Measurements from ENCODE around the gene HNRNPC. TPM values are rescaled to one million over a fixed set of nuclear protein-coding genes. Genes with fewer than 3 reads are reported as not detected.

Gene HNRNPC
- total and polyA plus RNA-seq, 10 of the 15 experiments (the other 5 are each of a cell fraction or from before 2014, with no cell fraction given): 679 to 1,492 (median 1,262) TPM

DNA sequence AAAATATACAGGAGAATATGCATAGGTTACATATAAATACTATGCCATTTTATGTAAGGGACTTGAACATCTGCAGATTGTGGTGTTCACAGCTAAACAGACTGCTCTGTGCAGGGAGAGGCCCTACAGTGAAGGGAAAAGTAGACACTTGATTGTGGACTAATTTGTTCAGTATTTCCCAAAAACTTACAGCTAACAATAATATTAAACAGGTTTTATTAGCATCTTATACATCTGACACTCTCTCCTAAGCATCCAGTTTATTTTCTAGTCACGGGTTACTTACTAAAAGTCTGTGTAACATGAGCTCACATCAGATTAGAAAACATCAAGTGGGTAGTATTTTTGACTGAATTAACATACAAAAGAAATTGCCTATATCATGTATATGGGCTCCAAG lies 60.1 kb downstream of the HNRNPC start:
- WGBS (ENCODE audit: insufficient coverage, insufficient replicate concordance, low lambda C conversion rate, missing lambda C conversion rate): 95% methylated on average over 1 of the region's 1 CpG
- DNase-seq (ENCODE audit: low read depth, low spot score) (no peak), ATAC-seq (no peak), FAIRE-seq (no peak)
- TF ChIP-seq MYC (IDR thresholded peaks at IDR 0.05; ENCODE audit: insufficient read depth, insufficient read length, insufficient replicate concordance, low read length, severe bottlenecking) (no peak), SMC3 (IDR thresholded peaks at IDR 0.05; ENCODE audit: borderline replicate concordance, low read length) (no peak), FOXK2 (IDR thresholded peaks at IDR 0.05) (no peak), SUZ12 (IDR thresholded peaks at IDR 0.05; ENCODE audit: unreplicated experiment) (no peak), SPI1 (IDR thresholded peaks at IDR 0.05; ENCODE audit: borderline replicate concordance, insufficient read depth, low read depth, low read length) (no peak)
- TF ChIP-seq, protein P1, sequence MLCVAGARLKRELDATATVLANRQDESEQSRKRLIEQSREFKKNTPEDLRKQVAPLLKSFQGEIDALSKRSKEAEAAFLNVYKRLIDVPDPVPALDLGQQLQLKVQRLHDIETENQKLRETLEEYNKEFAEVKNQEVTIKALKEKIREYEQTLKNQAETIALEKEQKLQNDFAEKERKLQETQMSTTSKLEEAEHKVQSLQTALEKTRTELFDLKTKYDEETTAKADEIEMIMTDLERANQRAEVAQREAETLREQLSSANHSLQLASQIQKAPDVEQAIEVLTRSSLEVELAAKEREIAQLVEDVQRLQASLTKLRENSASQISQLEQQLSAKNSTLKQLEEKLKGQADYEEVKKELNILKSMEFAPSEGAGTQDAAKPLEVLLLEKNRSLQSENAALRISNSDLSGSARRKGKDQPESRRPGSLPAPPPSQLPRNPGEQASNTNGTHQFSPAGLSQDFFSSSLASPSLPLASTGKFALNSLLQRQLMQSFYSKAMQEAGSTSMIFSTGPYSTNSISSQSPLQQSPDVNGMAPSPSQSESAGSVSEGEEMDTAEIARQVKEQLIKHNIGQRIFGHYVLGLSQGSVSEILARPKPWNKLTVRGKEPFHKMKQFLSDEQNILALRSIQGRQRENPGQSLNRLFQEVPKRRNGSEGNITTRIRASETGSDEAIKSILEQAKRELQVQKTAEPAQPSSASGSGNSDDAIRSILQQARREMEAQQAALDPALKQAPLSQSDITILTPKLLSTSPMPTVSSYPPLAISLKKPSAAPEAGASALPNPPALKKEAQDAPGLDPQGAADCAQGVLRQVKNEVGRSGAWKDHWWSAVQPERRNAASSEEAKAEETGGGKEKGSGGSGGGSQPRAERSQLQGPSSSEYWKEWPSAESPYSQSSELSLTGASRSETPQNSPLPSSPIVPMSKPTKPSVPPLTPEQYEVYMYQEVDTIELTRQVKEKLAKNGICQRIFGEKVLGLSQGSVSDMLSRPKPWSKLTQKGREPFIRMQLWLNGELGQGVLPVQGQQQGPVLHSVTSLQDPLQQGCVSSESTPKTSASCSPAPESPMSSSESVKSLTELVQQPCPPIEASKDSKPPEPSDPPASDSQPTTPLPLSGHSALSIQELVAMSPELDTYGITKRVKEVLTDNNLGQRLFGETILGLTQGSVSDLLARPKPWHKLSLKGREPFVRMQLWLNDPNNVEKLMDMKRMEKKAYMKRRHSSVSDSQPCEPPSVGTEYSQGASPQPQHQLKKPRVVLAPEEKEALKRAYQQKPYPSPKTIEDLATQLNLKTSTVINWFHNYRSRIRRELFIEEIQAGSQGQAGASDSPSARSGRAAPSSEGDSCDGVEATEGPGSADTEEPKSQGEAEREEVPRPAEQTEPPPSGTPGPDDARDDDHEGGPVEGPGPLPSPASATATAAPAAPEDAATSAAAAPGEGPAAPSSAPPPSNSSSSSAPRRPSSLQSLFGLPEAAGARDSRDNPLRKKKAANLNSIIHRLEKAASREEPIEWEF (IDR thresholded peaks at IDR 0.05; ENCODE audit: insufficient replicate concordance, low read depth, low read length): no peak
- TF ChIP-seq, protein P2, sequence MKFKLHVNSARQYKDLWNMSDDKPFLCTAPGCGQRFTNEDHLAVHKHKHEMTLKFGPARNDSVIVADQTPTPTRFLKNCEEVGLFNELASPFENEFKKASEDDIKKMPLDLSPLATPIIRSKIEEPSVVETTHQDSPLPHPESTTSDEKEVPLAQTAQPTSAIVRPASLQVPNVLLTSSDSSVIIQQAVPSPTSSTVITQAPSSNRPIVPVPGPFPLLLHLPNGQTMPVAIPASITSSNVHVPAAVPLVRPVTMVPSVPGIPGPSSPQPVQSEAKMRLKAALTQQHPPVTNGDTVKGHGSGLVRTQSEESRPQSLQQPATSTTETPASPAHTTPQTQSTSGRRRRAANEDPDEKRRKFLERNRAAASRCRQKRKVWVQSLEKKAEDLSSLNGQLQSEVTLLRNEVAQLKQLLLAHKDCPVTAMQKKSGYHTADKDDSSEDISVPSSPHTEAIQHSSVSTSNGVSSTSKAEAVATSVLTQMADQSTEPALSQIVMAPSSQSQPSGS (IDR thresholded peaks at IDR 0.05; ENCODE audit: low read length): no peak
- TF ChIP-seq, protein P3, sequence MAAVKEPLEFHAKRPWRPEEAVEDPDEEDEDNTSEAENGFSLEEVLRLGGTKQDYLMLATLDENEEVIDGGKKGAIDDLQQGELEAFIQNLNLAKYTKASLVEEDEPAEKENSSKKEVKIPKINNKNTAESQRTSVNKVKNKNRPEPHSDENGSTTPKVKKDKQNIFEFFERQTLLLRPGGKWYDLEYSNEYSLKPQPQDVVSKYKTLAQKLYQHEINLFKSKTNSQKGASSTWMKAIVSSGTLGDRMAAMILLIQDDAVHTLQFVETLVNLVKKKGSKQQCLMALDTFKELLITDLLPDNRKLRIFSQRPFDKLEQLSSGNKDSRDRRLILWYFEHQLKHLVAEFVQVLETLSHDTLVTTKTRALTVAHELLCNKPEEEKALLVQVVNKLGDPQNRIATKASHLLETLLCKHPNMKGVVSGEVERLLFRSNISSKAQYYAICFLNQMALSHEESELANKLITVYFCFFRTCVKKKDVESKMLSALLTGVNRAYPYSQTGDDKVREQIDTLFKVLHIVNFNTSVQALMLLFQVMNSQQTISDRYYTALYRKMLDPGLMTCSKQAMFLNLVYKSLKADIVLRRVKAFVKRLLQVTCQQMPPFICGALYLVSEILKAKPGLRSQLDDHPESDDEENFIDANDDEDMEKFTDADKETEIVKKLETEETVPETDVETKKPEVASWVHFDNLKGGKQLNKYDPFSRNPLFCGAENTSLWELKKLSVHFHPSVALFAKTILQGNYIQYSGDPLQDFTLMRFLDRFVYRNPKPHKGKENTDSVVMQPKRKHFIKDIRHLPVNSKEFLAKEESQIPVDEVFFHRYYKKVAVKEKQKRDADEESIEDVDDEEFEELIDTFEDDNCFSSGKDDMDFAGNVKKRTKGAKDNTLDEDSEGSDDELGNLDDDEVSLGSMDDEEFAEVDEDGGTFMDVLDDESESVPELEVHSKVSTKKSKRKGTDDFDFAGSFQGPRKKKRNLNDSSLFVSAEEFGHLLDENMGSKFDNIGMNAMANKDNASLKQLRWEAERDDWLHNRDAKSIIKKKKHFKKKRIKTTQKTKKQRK (IDR thresholded peaks at IDR 0.05; ENCODE audit: low read depth, low read length): no peak
- TF ChIP-seq, protein P4, sequence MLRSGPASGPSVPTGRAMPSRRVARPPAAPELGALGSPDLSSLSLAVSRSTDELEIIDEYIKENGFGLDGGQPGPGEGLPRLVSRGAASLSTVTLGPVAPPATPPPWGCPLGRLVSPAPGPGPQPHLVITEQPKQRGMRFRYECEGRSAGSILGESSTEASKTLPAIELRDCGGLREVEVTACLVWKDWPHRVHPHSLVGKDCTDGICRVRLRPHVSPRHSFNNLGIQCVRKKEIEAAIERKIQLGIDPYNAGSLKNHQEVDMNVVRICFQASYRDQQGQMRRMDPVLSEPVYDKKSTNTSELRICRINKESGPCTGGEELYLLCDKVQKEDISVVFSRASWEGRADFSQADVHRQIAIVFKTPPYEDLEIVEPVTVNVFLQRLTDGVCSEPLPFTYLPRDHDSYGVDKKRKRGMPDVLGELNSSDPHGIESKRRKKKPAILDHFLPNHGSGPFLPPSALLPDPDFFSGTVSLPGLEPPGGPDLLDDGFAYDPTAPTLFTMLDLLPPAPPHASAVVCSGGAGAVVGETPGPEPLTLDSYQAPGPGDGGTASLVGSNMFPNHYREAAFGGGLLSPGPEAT (IDR thresholded peaks at IDR 0.05; ENCODE audit: low read depth): no peak
- CTCF ChIA-PET: no interaction called here
- peaks cover under 1% of the 10 kb centered on the region for H3K79me2 ChIP-seq (ENCODE audit: control insufficient read depth, insufficient read depth, low read length)
- H3K9me3 ChIP-seq (replicated peaks; ENCODE audit: control insufficient read depth, insufficient read depth, low read length): no peaks in the 10 kb centered on the region
- H4K20me1 ChIP-seq (ENCODE audit: control insufficient read depth, insufficient read depth): peaks cover 2% of the 10 kb centered on the region; the same call in 1 of the 2 replicates
- no peaks in the 10 kb centered on the region for H3K27me3 ChIP-seq (replicated peaks in 1 of 2; ENCODE audit: control insufficient read depth in 2 of 2, insufficient read depth in 2 of 2, low read length in 1 of 2)
- no peak overlapping the region for H3K4me2 ChIP-seq (ENCODE audit: control insufficient read depth, insufficient read depth)
- SMC1A ChIA-PET (ENCODE audit: uncharacterized antibody, unreplicated experiment): interaction anchor here (0.7 to 0.9 kb wide), 5 partner anchors 17 to 769 kb away, joined by 3 to 4 read pairs (median 3); no protein-coding TSS in a partner anchor
- POLR2A ChIA-PET: interaction anchor here (0.5 kb wide), 1 partner anchor 45 kb away, joined by 4 read pairs; no protein-coding TSS in a partner anchor
- no TSS peak for BruUV-seq (replicated peaks)
- H3K36me3 ChIP-seq (ENCODE audit: control insufficient read depth in 2 of 2, insufficient read depth in 2 of 2, low read length in 1 of 2): peaks cover 8 to 50% of the 10 kb centered on the region in 2 experiments
- no peaks in the 10 kb centered on the region for H3K4me1 ChIP-seq (ENCODE audit: control insufficient read depth, insufficient read depth, low read length)
- no peak overlapping the region for H3K9ac ChIP-seq (ENCODE audit: control insufficient read depth, insufficient read depth, low read length)
- RAD21 ChIA-PET (ENCODE audit: unreplicated experiment): interaction anchor here (0.5 kb wide), 1 partner anchor 138 kb away, joined by 3 read pairs; no protein-coding TSS in a partner anchor
- in situ Hi-C loops (cut with MboI): no loop called here
- intact Hi-C loops (cut with micrococcal nuclease; ENCODE audit: unreplicated experiment): no loop called here
- no peak overlapping the region for H3K27ac ChIP-seq (ENCODE audit: control insufficient read depth, insufficient read depth)
- no peak overlapping the region for H3K4me3 ChIP-seq
- no peak overlapping the region for H2AFZ ChIP-seq (ENCODE audit: control insufficient read depth, low read depth, low read length)

Measured in GM12878 (cell line).